ENCODE measurements around the gene NR2F2. TPM values are rescaled to one million over a fixed set of nuclear protein-coding genes. Genes with fewer than 3 reads are reported as not detected.

NR2F2 gene
- total and polyA plus RNA-seq, 4 donors: 15.0 to 73.5 (median 35.4) TPM

DNA sequence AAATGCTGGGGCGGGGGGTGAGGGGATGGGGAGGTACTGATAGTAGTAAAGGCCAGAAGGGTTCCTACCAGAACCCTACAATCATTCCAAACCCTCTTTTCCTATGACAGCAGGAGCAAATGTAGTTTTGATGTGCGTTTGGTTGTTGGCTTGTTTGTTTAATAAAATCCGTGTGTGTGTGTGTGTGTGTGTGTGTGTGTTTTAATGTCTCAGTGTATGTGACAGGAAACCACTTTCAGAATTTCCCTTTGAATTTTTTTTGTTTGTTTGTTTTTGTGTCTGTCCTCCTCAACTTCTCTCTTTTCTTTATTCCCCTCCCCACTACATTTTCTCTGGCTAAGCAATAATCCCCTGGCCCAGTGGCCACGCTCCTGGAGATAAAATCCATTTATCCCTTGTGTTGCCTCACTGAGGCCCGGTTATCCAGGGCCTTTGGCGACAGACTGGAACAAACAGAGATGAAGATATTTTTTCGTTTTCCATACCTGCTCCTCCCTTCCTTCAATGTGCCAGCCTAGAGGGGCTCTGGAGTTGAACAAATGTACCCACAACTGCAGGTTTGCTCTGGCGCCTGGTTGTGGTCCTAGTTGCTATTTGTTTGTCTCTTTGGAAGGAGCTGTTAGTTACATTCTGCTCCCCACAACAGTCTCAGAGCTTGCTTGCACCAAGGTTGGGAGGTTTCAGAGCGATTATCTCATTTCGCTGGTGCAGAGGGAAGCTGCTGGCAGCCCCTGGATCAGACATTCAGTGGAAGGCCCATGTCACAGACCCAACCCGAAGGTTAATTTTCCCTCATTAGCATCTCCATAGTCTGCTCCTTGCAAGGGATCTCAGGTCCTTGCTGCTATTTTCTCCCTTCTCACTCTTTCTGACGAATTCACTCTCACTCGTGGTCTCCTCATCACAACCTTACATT, 17.9 kb downstream of the NR2F2 start:
- DNase-seq (peak in 2 of 3 donors; percentile 62 to 66), ATAC-seq (ENCODE audit: insufficient read depth, low FRiP score) (no peak)
- Histone ChIP-seq H3K9ac (ENCODE audit: insufficient read depth in 1 of 2, low read length in 2 of 2) (no peak overlapping the region), H3K36me3 (ENCODE audit: control insufficient read depth in 4 of 4, insufficient read depth in 4 of 4, low read length in 4 of 4) (peaks cover 0 to 9% (median 3%) of the 10 kb centered on the region in 4 donors), H3K4me1 (ENCODE audit: control insufficient read depth in 5 of 5, insufficient read depth in 5 of 5, low read length in 5 of 5) (peaks cover 0 to 48% (median 15%) of the 10 kb centered on the region in 5 donors), H3K4me3 (no peak overlapping the region), H3K27me3 (ENCODE audit: control insufficient read depth in 3 of 3, insufficient read depth in 3 of 3, low read length in 2 of 3) (peaks cover 0 to 22% (median 0%) of the 10 kb centered on the region in 3 donors), H3K9me3 (ENCODE audit: control insufficient read depth in 4 of 4, insufficient read depth in 3 of 4, low read length in 3 of 4) (no peaks in the 10 kb centered on the region), H3K27ac (ENCODE audit: low read depth in 1 of 2, low read length in 1 of 2) (peak overlapping the region in 1 of 2 donors; percentile 81)
- TF ChIP-seq, protein P1, sequence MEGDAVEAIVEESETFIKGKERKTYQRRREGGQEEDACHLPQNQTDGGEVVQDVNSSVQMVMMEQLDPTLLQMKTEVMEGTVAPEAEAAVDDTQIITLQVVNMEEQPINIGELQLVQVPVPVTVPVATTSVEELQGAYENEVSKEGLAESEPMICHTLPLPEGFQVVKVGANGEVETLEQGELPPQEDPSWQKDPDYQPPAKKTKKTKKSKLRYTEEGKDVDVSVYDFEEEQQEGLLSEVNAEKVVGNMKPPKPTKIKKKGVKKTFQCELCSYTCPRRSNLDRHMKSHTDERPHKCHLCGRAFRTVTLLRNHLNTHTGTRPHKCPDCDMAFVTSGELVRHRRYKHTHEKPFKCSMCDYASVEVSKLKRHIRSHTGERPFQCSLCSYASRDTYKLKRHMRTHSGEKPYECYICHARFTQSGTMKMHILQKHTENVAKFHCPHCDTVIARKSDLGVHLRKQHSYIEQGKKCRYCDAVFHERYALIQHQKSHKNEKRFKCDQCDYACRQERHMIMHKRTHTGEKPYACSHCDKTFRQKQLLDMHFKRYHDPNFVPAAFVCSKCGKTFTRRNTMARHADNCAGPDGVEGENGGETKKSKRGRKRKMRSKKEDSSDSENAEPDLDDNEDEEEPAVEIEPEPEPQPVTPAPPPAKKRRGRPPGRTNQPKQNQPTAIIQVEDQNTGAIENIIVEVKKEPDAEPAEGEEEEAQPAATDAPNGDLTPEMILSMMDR (IDR thresholded peaks at IDR 0.05; ENCODE audit: control extremely low read depth, extremely low read depth): no peak
- WGBS, 2 donors: 36 to 56% methylated on average over 13 of the region's 13 CpGs

DNA sequence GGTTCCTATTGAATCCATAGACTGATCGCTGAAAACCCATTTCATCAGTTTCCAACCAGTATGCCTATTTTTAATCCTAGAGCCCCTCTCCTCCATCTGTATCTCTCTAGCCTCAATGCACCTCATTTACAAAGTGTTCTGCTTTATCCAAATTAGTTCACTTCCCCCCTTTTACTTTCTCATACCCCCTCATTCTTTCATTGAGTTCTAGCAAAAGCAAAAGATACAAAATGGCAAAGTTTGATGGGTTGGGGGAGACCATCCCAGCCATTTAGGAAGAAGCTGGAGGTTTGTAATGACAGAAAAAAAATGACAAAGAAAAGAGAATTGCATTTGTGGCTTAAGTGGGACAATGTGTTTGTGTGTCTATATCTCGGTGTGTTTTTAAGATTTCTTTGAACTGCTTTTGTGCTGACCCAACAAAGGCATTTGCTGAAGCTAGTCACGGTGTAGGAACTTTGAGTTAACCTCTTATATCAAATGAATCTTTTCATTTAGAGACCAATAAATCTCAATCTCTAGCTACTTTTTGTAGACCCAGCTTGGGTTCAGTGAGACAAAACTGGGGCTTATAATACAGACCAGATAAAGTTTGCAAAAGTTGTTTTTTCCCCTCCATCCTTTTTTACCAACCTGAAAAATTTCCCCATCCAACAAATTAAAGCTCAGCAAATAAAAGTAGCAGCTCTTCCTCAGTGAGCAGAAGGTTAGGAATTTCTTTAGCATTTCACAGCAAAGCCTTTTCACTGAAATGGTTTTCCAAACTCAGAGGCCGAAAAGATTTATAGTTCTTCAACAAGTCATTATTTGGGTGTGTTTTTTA, 18.7 kb downstream of the NR2F2 start:
- TF ChIP-seq, protein P1 (IDR thresholded peaks at IDR 0.05; ENCODE audit: control extremely low read depth, extremely low read depth): no peak
- peaks cover 0 to 4% (median 1%) of the 10 kb centered on the region in 4 donors for H3K36me3 ChIP-seq (ENCODE audit: control insufficient read depth in 4 of 4, insufficient read depth in 4 of 4, low read length in 4 of 4)
- DNase-seq: peak in 2 of 3 donors; percentile 11 to 18
- no peak overlapping the region for H3K4me3 ChIP-seq
- H3K9me3 ChIP-seq (ENCODE audit: control insufficient read depth in 4 of 4, insufficient read depth in 3 of 4, low read length in 3 of 4): no peaks in the 10 kb centered on the region
- peaks cover 0 to 45% (median 18%) of the 10 kb centered on the region in 5 donors for H3K4me1 ChIP-seq (ENCODE audit: control insufficient read depth in 5 of 5, insufficient read depth in 5 of 5, low read length in 5 of 5)
- peak overlapping the region in 1 of 2 donors; percentile 50 for H3K9ac ChIP-seq (ENCODE audit: insufficient read depth in 1 of 2, low read length in 2 of 2)
- 39 to 60% methylated on average over 4 of the region's 4 CpGs for WGBS, 2 donors
- peak overlapping the region in 1 of 2 donors; percentile 81 for H3K27ac ChIP-seq (ENCODE audit: low read depth in 1 of 2, low read length in 1 of 2)
- ATAC-seq (ENCODE audit: insufficient read depth, low FRiP score): no peak
- peaks cover 0 to 25% (median 0%) of the 10 kb centered on the region in 3 donors for H3K27me3 ChIP-seq (ENCODE audit: control insufficient read depth in 3 of 3, insufficient read depth in 3 of 3, low read length in 2 of 3)

DNA sequence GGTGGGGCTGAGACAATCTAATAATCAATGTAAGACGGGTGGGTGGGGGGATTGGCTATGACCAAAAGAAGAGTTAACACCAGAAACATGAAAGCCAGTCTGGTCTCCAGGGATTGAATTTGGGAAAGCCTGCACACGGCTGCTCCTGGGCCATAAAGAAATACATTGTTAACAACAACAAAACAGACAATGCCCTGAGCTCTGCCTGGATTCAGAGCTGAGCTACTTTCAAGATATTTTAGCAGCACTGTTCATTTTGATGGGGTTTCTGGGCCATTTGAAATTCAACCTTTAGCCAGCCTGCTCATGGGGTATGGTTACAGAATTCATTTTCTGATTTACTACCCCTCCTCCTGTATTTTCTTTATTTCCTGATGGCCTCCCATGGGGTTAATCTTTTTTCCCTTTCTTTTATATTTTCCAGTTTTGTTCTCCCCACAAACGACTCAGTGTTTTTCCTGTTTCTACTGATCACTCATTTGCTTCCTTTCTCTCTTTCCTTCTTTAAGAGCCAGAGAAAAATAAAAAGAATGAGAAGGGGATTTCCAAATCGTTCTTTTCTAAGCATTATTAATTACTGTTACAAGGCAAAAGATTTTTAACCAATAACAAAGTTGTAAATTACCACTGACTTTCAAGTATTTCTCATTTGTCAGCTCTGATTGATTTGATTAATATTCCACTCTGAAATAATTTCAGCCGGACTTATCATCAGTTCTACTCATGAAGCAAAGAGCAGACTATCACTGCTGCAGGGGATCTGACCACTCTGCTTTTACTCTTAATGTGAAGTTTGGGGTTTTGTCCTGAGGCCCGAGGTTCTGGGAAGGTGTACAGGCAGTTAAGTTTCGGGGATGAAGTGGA, 19.6 kb downstream of the NR2F2 start:
- H3K4me1 ChIP-seq (ENCODE audit: control insufficient read depth in 5 of 5, insufficient read depth in 5 of 5, low read length in 5 of 5): peaks cover 0 to 43% (median 16%) of the 10 kb centered on the region in 5 donors
- H3K36me3 ChIP-seq (ENCODE audit: control insufficient read depth in 4 of 4, insufficient read depth in 4 of 4, low read length in 4 of 4): peaks cover 0 to 4% (median 1%) of the 10 kb centered on the region in 4 donors
- TF ChIP-seq, protein P1 (IDR thresholded peaks at IDR 0.05; ENCODE audit: control extremely low read depth, extremely low read depth): no peak
- DNase-seq (peak in 2 of 3 donors; percentile 15 to 18), ATAC-seq (ENCODE audit: insufficient read depth, low FRiP score) (no peak)
- H3K4me3 ChIP-seq: no peak overlapping the region
- H3K27me3 ChIP-seq (ENCODE audit: control insufficient read depth in 3 of 3, insufficient read depth in 3 of 3, low read length in 2 of 3): peaks cover 0 to 30% (median 0%) of the 10 kb centered on the region in 3 donors
- no peak overlapping the region for H3K27ac ChIP-seq (ENCODE audit: low read depth in 1 of 2, low read length in 1 of 2)
- no peaks in the 10 kb centered on the region for H3K9me3 ChIP-seq (ENCODE audit: control insufficient read depth in 4 of 4, insufficient read depth in 3 of 4, low read length in 3 of 4)
- 29 to 44% methylated on average over 7 of the region's 7 CpGs for WGBS, 2 donors
- H3K9ac ChIP-seq (ENCODE audit: insufficient read depth in 1 of 2, low read length in 2 of 2): peak overlapping the region in 1 of 2 donors; percentile 50
